D721Med (cell line): ENCODE results near the gene TLE5.
A peak's percentile ranks its signal among the peaks of the same experiment; 100 is the strongest.
"Not testable (repeated sequence)": the region's sequence is repeated elsewhere in the genome, so short reads cannot be mapped to it uniquely, and the experiment has no call there.

Source experiments
- DNase-seq: peaks from one replicate; pipeline ENCODE4 v3.0.0; 2011; ENCODE audit warnings: low spot score; ENCODE audit not compliant: insufficient read length
- FAIRE-seq: peaks from 2 replicates; lab custom pipeline; 2011; peaks lifted over from hg19 to GRCh38; lab: Jason Lieb, UNC
- TF ChIP-seq, protein P1 (sequence below): IDR thresholded peaks from 2 replicates; pipeline ENCODE4 v1.5.1; 2012; ENCODE audit warnings: mild to moderate bottlenecking, control low read depth; ENCODE audit not compliant: insufficient read depth; ENCODE audit errors: missing control alignments

The TLE5 gene

DNA sequence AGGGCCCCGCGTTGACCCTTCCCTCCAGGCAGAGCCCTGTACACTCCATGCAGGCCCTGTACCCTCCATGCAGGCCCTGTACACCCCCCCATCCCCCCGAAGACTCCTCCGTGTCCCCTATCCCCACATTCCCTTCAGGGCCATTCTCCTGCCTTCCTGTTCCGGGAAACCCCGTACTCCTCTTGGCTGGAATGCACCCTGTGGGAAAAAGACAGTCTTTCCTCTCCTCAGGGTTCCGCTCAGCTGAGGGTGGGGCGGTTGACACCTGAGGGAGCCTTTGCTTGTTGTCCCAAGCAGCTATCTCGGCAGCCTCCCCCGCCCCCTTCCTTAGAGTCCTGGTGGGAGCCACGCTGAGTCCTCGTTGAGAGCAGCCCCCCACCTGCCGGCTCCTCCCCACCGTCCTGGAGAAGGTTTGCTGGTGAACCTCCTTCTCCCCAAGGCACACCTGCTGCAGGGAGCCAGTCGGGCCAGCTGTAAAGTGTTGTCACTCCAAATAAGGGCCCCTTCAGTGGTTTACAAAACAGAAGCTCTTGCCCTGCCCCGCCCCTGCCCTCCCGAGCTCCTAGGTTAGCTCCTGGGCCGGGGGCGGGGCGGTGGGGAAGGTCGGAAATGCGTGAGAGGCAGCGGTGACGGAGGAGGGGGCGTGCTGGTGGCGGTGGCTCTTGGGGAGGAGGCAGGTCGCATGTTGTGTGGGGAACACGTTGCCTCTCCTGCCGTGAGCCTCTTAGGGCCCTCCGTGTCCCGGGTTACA lies 33.3 kb upstream of the TLE5 start:
- TF ChIP-seq, protein P1, sequence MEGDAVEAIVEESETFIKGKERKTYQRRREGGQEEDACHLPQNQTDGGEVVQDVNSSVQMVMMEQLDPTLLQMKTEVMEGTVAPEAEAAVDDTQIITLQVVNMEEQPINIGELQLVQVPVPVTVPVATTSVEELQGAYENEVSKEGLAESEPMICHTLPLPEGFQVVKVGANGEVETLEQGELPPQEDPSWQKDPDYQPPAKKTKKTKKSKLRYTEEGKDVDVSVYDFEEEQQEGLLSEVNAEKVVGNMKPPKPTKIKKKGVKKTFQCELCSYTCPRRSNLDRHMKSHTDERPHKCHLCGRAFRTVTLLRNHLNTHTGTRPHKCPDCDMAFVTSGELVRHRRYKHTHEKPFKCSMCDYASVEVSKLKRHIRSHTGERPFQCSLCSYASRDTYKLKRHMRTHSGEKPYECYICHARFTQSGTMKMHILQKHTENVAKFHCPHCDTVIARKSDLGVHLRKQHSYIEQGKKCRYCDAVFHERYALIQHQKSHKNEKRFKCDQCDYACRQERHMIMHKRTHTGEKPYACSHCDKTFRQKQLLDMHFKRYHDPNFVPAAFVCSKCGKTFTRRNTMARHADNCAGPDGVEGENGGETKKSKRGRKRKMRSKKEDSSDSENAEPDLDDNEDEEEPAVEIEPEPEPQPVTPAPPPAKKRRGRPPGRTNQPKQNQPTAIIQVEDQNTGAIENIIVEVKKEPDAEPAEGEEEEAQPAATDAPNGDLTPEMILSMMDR, result no peak
- FAIRE-seq (no peak), DNase-seq (peak; percentile 19)

DNA sequence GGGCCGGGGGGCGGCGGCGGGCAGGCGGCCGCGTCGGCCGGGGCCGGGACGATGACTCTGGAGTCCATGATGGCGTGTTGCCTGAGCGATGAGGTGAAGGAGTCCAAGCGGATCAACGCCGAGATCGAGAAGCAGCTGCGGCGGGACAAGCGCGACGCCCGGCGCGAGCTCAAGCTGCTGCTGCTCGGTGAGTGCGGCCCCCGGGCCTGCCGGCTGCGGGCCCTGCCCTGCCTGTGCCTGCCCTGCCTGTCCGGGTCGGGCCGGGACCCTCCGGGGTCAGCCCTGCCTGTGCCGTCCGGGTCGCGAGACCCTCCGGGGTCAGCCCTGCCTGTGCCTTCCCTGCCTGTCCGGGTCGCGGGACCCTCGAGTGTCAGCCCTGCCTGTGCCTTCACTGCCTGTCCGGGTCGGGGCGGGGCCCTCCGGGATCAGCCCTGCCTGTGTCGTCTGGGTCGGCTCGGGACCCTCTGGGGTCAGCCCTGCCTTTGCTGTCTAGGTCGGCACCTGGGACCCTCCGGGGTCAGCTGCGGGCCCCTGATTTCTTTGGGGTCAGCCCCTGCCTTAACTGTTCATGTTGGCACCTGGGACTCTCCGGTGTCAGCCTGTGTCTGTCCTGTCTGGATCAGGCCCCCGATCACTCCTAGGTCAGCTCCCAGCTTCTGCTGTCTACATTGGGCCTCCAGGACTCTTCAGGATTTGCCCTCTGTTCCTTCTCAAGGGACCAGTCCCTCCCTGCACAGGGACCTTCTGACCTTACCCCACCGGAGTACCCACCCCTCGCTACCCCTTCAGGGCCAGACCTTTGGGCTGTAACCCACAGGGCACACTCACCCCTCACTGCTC lies 32.5 kb upstream of the TLE5 start:
- peak; percentile 19 for DNase-seq
- no peak for FAIRE-seq

DNA sequence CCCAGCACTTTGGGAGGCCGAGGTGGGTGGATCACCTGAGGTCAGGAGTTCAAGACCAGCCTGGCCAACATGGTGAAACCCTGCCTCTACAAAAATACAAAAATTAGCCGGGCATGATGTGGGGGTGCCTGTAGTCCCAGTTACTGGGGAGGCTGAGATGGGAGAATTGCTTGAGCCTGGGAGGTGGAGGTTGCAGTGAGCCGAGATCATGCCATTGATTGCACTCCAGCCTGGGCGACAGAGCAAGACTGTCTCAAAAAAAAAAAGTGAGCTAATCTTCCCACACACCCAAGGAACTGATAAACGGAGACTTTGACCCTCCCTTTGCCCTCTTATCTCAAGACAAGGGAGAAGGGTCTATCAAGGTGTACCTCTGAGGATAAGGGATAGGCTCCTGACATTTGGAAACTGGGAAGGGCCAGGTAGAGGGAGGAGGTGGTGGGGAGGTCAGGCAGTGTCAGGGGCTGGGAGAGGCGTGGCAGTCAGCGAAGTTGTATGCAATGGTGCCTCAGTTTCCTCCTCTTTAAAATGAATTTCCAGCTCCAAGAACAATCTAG lies 27.1 kb upstream of the TLE5 start:
- DNase-seq, FAIRE-seq: not testable (repeated sequence)

More for the DNA sequence above, 32.5 kb upstream of the TLE5 start:
- TF ChIP-seq, protein P1, result no peak

DNA sequence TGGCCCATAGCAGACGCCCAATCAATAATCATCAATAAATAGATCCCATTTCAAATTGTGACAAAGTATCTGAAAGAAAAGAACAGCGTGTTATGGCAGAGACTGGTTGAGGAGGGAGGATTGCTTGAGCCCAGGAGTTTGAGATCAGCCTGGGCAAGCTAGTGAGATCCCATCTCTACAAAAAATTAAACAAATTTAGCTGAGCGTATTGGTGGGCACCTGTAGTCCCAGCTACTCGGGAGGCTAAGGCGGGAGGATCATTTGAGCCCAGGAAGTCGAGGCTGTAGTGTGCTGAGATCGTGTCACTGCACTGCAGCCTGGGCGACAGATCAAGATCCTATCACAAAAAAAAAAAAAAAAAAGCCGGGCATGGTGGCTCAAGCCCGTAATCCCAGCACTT lies 25.5 kb upstream of the TLE5 start:
- DNase-seq, result no peak
- TF ChIP-seq, protein P1, result no peak
- no peak for FAIRE-seq

DNA sequence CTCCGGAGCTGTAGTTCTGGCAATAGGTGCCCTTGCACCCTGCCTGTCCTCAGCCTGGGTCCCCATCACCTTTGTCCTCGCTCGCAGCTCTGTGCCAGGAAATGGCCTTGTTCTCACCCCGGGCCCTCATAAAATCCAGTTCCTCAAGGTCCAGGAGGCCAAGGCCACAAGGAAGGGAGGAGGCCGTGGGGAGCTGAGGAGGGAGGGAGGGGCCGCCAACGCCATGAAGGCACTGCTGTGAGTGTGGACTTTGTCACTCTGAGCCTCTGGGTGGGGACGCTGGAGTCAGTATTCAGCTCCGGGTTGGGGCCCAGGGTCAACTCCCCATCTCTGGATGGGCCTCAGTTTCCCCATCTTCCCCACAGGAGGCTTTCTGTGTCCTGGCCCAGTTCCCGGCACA lies 22.6 kb upstream of the TLE5 start:
- TF ChIP-seq, protein P1, result no peak
- FAIRE-seq (no peak), DNase-seq (no peak)

DNA sequence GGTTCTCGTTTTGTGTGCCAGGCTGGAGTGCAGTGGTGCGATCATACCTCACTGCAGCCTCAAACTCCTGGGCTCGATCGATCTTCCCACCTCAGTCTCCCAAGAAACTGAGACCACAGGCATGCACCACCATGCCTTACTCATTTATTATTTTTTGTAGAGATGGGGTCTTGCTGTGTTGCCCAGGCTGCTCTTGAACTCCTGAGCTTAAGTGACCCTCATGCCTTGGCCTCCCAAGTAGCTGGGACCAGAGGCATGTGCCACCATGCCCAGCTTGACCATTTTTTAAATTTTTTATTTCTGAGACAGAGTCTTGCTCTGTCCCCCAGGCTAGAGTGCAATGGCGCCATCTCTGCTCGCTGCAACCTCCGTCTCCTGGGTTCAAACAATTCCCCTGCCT lies 21.7 kb upstream of the TLE5 start:
- FAIRE-seq (no peak), DNase-seq (no peak)
- TF ChIP-seq, protein P1, result no peak

DNA sequence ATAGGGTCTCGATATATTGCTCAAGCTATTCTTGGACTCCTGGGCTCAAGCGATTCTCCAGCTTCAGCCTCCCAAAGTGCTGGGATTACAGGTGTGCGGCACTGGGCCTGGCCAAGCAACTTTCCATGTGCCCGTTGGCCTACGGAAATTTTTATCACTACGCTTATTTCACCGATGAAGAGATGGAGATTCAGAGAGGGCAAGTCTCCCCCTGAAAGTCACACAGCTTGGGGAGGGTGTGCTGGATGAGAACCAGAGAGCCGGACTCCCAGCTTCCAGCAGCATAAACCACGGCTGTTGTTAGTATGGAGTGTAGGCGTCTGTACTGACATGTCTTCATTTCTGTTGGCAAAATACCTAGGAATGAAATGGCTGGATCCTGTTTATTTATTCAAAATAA lies 20.0 kb upstream of the TLE5 start:
- no peak for FAIRE-seq

More for the DNA sequence above, 20.0 kb upstream of the TLE5 start:
- TF ChIP-seq, protein P1, result no peak
- DNase-seq, result no peak
